Measurements from ENCODE around the gene RANBP17. TPM values are rescaled to one million over a fixed set of nuclear protein-coding genes. Genes with fewer than 3 reads are reported as not detected.

Gene RANBP17
- polyA plus RNA-seq, 4 donors, result 7.1 to 16.5 (median 12.1) TPM

- DNase-seq (ENCODE audit: low read depth in 4 of 4, low spot score in 2 of 4), result no peak
These were observed 449.7 kb downstream of the RANBP17 start for GRCh38 chr5:171311322-171312077.

GRCh38 chr5:171312129-171312974 lies 450.5 kb downstream of the RANBP17 start:
- DNase-seq (ENCODE audit: low read depth in 4 of 4, low spot score in 2 of 4), result no peak

GRCh38 chr5:171313481-171314206 lies 451.8 kb downstream of the RANBP17 start:
- DNase-seq (ENCODE audit: low read depth in 4 of 4, low spot score in 2 of 4), result no peak

GRCh38 chr5:171314728-171315385 lies 453.0 kb downstream of the RANBP17 start:
- DNase-seq (ENCODE audit: low read depth in 4 of 4, low spot score in 2 of 4), result no peak

GRCh38 chr5:171315386-171315891 lies 453.6 kb downstream of the RANBP17 start:
- no peak for DNase-seq (ENCODE audit: low read depth in 4 of 4, low spot score in 2 of 4)

GRCh38 chr5:171315925-171316257 lies 454.1 kb downstream of the RANBP17 start:
- no peak for DNase-seq (ENCODE audit: low read depth in 4 of 4, low spot score in 2 of 4)

- DNase-seq (ENCODE audit: low read depth in 4 of 4, low spot score in 2 of 4), result no peak
These were observed 454.7 kb downstream of the RANBP17 start for GRCh38 chr5:171316258-171317121.

GRCh38 chr5:171317230-171317629 lies 455.4 kb downstream of the RANBP17 start:
- no peak for DNase-seq (ENCODE audit: low read depth in 4 of 4, low spot score in 2 of 4)

- DNase-seq (ENCODE audit: low read depth in 4 of 4, low spot score in 2 of 4), result no peak
These were observed 456.2 kb downstream of the RANBP17 start for GRCh38 chr5:171318026-171318425.

- no peak for DNase-seq (ENCODE audit: low read depth in 4 of 4, low spot score in 2 of 4)
These were observed 459.6 kb downstream of the RANBP17 start for GRCh38 chr5:171321447-171321846.

- DNase-seq (ENCODE audit: low read depth in 4 of 4, low spot score in 2 of 4), result no peak
These were observed 460.7 kb downstream of the RANBP17 start for GRCh38 chr5:171322527-171322926.

GRCh38 chr5:171323007-171323406 lies 461.2 kb downstream of the RANBP17 start:
- no peak for DNase-seq (ENCODE audit: low read depth in 4 of 4, low spot score in 2 of 4)

GRCh38 chr5:171323806-171324632 lies 462.2 kb downstream of the RANBP17 start:
- no peak for DNase-seq (ENCODE audit: low read depth in 4 of 4, low spot score in 2 of 4)

- no peak for DNase-seq (ENCODE audit: low read depth in 4 of 4, low spot score in 2 of 4)
These were observed 468.2 kb downstream of the RANBP17 start for GRCh38 chr5:171330021-171330420.

GRCh38 chr5:171335616-171336015 lies 473.8 kb downstream of the RANBP17 start:
- no peak for DNase-seq (ENCODE audit: low read depth in 4 of 4, low spot score in 2 of 4)

GRCh38 chr5:171336521-171337209 lies 474.8 kb downstream of the RANBP17 start:
- no peak for DNase-seq (ENCODE audit: low read depth in 4 of 4, low spot score in 2 of 4)

- no peak for DNase-seq (ENCODE audit: low read depth in 4 of 4, low spot score in 2 of 4)
These were observed 475.4 kb downstream of the RANBP17 start for GRCh38 chr5:171337210-171337569.

- no peak for DNase-seq (ENCODE audit: low read depth in 4 of 4, low spot score in 2 of 4)
These were observed 478.2 kb downstream of the RANBP17 start for GRCh38 chr5:171340042-171340441.
